ENCODE measurements around the gene DDIT3. TPM values are rescaled to one million over a fixed set of nuclear protein-coding genes. Genes with fewer than 3 reads are reported as not detected.

The DDIT3 gene
- total RNA-seq, 1 experiment from 2014 or later: 84.7 TPM

- H3K27me3 ChIP-seq (ENCODE audit: insufficient read depth, low read length): no peaks in the 10 kb centered on the region
- BruUV-seq (replicated peaks): no TSS peak
- H2AFZ ChIP-seq (ENCODE audit: low read depth, low read length, poor library complexity, severe bottlenecking): peak overlapping the region; percentile 100
- ChIA-PET RAD21 (ENCODE audit: low non-redundant PET in 1 of 2, low total read pairs in 2 of 2, uncharacterized antibody in 2 of 2, unreplicated experiment in 2 of 2) (no interaction called here), CTCF (interaction anchor here (1.0 kb wide), 2 partner anchors 36 to 89 kb away, joined by 4 to 7 read pairs; no protein-coding TSS in a partner anchor), POLR2A (interaction anchor here (1.6 to 2.5 kb wide), 3 partner anchors 15 to 43 kb away, joined by 4 to 8 read pairs (median 4); no protein-coding TSS in a partner anchor)
- H3K36me3 ChIP-seq (ENCODE audit: control insufficient read depth in 1 of 2, insufficient read depth in 2 of 2, low read length in 2 of 2): peaks cover 0 to 3% of the 10 kb centered on the region in 2 experiments; a peak in 1 of 4 replicates
- intact Hi-C loops (cut with micrococcal nuclease): no loop called here
- H3K4me2 ChIP-seq (ENCODE audit: low read length): peak overlapping the region; percentile 76
- no peaks in the 10 kb centered on the region for H4K20me1 ChIP-seq (ENCODE audit: insufficient read depth)
- H3K27ac ChIP-seq (ENCODE audit: low read depth, low read length): no peak overlapping the region
- H3K9ac ChIP-seq (ENCODE audit: low read length): peak overlapping the region; percentile 83
- no peaks in the 10 kb centered on the region for H3K9me2 ChIP-seq (ENCODE audit: insufficient read depth)
- peaks cover 9 to 31% of the 10 kb centered on the region in 2 experiments for H3K4me1 ChIP-seq (ENCODE audit: control insufficient read depth in 1 of 2, insufficient read depth in 2 of 2, low read length in 2 of 2)
- H3K79me2 ChIP-seq (ENCODE audit: insufficient read depth, low read length): peaks cover 24% of the 10 kb centered on the region
- peak overlapping the region; percentile 78 to 92 for H3K4me3 ChIP-seq (replicated peaks in 1 of 2; ENCODE audit: low read depth in 1 of 2, low read length in 2 of 2)
- no peaks in the 10 kb centered on the region for H3K9me3 ChIP-seq (ENCODE audit: control insufficient read depth in 1 of 2, insufficient read depth in 1 of 2, low read depth in 1 of 2, low read length in 2 of 2)
- DNase-seq (ENCODE audit: low read depth, low spot score) (no peak), ATAC-seq (no peak)
- TF ChIP-seq CBX3 (IDR thresholded peaks at IDR 0.05; ENCODE audit: low read depth) (no peak), ELF1 (IDR thresholded peaks at IDR 0.05; ENCODE audit: borderline replicate concordance, low read depth) (no peak), FOSL1 (IDR thresholded peaks at IDR 0.05; ENCODE audit: low read depth) (no peak), ZNF274 (IDR thresholded peaks at IDR 0.05; ENCODE audit: low read depth, low read length) (no peak), REST (IDR thresholded peaks at IDR 0.05; ENCODE audit: low read depth) (no peak), EZH2phosphoT487 (IDR thresholded peaks at IDR 0.05; ENCODE audit: borderline replicate concordance) (no peak), EZH2 (IDR thresholded peaks at IDR 0.05) (no peak), POLR2AphosphoS5 (IDR thresholded peaks at IDR 0.05; ENCODE audit: low read depth, low read length) (no peak), JUND (IDR thresholded peaks at IDR 0.05) (no peak), SRF (IDR thresholded peaks at IDR 0.05; ENCODE audit: low read depth) (no peak), SP1 (IDR thresholded peaks at IDR 0.05; ENCODE audit: low read depth) (no peak; the same call in 1 of the 2 replicates), ZFX (IDR thresholded peaks at IDR 0.05) (no peak), RAD21 (IDR thresholded peaks at IDR 0.05; ENCODE audit: low read depth) (no peak), CTCF (IDR thresholded peaks at IDR 0.05 in 2 of 3, conservative IDR thresholded peaks at IDR 0.05 in 1 of 3; ENCODE audit: borderline replicate concordance in 1 of 3, insufficient read depth in 1 of 3, low read depth in 2 of 3, low read length in 2 of 3) (no peak), SIN3A (IDR thresholded peaks at IDR 0.05; ENCODE audit: low read depth) (no peak), ZBTB33 (IDR thresholded peaks at IDR 0.05; ENCODE audit: extremely low read depth, insufficient replicate concordance, low read length) (no peak), YY1 (IDR thresholded peaks at IDR 0.05; ENCODE audit: extremely low read depth, insufficient replicate concordance, low read depth, low read length) (peak; percentile 81), POLR2A (IDR thresholded peaks at IDR 0.05; ENCODE audit: borderline replicate concordance, extremely low read depth, insufficient read depth, insufficient read length) (peak; percentile 2), MAX (IDR thresholded peaks at IDR 0.05) (peak; percentile 13; the same call in 1 of the 2 replicates), ATF3 (IDR thresholded peaks at IDR 0.05) (no peak)
These were observed 27.1 kb upstream of the DDIT3 start for GRCh38 chr12:57547288-57548012.

All from HCT116 (cell line).